Spleen (tissue), 7 donors: Measurements from ENCODE around the gene OTUD6A.

ENCODE experiments used
- CTCF ChIP-seq, 11 experiments: fragments of 200-600 bp in 7 of 11; fragments of 450-650 bp in 4 of 11; sonication (generic) in 4 of 11; IDR thresholded peaks in 8 of 11; conservative IDR thresholded peaks in 3 of 11; 1 replicate in 7 of 11; 2 replicates in 4 of 11; pipeline versions ENCODE4 v1.4.0 to v1.8.0; 2016 to 2021; ENCODE audit warnings: antibody characterized with exemption in 11 of 11, inconsistent platforms in 4 of 11, mild to moderate bottlenecking in 1 of 11
- POLR2A ChIP-seq, 3 donors: fragments of 450-650 bp; IDR thresholded peaks; one replicate each; pipeline ENCODE4 v1.5.1; 2017; ENCODE audit warnings: antibody characterized with exemption in 3 of 3, mild to moderate bottlenecking in 1 of 3
- donor health status: DM: no; HTN: no; CAD: no; lungs with moderate emphysema.
- donor health status: DM: no; HTN: no; CAD: no.
- donor health status: DM: no; HTN: no; CAD: no.

- TF ChIP-seq CTCF (IDR thresholded peaks at IDR 0.05 in 8 of 11, conservative IDR thresholded peaks at IDR 0.05 in 3 of 11) = no peak
- TF ChIP-seq POLR2A (IDR thresholded peaks at IDR 0.05) = no peak
Measured at GRCh38 chrX:70038515-70038914, 23.7 kb upstream of the OTUD6A start.
